CMK (cell line): Measurements from ENCODE around the gene SPATA21.
"Not testable (repeated sequence)": the region's sequence is repeated elsewhere in the genome, so short reads cannot be mapped to it uniquely, and the experiment has no call there.

Source experiments
- DNase-seq: peaks from one replicate; pipeline ENCODE4 v3.0.0-alpha.2; 2010; ENCODE audit warnings: low read depth

The SPATA21 gene

GRCh38 chr1:16383888-16384287 is 53.3 kb downstream of the SPATA21 start:
- no peak for DNase-seq

DNA sequence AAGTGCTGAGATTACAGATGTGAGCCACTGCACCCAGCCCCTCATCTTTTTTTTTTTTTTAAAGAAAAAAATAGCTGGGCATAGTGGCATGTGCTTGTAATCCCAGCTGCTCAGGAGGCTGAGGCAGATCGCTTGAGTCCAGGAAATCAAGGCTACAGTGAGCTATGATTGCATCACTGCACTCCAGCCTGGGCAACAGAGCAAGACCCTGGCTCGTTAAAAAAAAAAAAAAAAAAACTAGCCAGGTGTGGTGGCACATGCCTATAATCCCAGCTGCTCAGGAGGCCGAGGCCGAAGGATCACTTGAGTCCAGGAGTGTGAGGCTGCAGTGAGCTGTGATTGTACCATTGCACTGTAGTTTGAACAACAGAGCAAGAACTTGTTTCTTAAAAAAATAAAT is 56.4 kb downstream of the SPATA21 start:
- DNase-seq = no peak

DNA sequence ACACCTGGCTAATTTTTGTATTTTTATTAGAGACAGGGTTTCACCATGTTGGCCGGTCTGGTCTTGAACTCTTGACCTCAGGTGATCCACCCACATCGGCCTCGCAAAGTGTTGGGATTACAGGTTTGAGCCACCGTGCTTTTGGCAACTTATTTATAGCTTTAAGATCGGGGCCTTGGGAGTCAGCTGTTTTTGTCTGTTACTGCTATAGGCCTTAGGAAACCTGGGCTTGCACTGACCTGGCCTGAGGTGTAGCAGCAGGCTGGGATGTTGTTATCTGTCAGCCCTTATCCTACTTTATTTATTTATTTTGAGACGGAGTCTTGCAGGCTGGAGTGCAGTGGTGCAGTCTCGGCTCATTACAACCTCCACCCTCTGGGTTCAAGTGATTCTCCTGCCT is 58.8 kb downstream of the SPATA21 start:
- DNase-seq = no peak

DNA sequence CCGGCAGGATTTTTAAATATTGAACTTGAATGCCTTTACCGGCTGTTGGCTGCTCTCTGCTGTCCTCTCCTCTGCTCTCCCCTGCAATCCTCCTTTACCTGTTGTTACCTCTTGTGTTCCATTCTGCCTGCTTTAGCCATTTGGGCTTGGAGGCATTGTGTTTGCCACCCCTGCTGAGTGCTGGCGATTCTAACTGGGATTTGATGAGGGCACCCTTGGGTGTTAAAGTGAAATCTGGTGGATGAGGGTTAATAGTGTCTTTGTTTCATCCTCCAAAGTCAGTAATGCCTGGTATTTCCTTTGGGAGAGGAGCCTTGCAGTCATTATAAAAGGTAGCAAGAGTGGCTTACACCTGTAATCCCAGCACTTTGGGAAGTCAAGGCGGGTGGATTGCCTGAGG is 60.3 kb downstream of the SPATA21 start:
- DNase-seq = no peak

DNA sequence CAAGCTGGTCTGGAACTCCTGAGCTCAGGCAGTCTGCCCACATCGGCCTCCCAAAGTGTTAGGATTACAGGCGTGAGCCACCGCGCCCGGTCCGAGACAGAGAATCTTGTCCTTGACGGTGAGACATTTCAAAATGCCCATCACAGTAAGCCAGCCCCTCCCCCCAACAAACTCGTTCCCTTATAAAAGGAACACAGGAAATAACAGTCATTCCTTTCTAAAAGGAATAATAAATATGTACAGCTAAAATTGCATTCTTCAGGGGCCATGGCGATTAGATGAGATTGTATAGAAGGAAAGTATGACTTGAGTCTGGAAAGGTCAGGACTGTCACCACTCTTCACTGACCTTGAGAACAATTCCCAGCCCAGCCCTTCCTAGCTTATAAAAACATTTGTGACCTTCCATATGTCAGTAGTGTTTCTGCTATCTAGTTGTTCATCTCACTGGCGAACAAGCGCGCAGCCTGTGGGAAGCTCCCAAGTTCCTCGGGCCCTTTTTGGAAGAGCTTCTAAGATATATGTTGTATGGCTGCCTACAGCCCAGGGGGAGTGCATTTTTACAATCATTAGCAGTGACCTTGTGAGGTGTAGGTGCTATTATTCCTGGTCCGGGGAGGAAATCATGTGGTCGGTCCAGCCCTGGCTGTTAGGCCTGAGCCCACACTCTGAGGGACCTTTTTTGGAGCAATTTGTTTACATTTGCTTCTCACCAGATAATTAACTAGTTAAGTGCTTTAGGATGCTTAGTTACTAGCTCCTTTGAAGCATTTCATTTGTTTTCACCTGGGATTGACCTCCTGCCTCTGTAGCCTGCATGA is 61.5 kb downstream of the SPATA21 start:
- DNase-seq = no peak

DNA sequence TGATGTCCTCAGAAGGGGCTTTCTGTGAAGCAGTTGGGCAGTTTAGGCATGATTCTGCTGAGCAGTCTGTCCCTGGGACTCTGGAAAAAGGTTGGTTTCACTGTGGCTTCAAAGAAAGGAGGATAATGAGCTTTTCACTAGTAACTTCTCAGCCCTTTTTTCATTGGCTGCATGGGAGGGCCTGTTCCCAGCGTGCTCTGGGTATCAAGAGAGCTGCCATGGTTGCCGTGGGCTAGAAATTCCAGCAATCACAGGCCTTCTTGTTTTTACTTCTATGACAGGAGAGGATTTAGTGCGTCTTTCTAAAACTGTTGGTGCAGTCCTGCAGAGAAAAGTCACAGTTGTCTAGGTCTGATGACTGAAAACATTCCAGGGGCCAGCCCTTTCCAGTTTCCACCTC is 63.0 kb downstream of the SPATA21 start:
- no peak for DNase-seq

DNA sequence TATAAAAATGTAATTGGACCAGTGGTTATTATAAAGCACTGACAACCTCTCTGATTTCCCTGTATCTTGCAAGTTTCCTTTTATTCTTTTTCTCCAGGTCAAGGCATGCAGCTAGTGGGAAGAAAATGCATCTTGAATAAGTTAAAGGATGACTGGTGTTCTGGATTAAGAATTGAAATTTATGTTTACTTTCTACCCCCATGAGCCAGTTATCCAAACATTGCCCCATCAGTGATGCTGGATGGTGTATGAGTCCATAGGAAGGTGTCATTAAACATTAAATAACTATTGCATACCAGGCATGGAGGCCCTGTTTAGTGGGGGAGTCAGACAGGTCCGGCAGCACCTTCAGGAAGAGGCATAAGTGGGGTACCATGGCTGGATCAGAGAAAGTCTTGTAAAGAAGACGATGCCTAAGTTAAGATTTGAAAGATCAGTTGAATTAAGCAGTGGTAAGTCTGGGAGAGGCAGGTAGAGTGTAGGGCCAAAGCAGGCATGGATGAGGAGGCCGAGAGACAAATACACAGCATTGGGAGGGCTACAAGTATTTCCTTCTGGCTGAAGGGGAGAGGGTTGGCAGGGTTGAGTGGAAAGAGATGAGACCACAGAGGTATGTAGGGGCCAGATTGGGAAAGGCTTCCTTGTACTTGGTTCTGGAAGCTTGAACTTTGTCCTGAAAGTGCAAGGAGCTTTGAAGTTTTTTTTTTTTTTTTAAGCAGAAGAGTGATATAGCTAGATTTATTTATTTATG is 64.5 kb downstream of the SPATA21 start:
- no peak for DNase-seq

DNA sequence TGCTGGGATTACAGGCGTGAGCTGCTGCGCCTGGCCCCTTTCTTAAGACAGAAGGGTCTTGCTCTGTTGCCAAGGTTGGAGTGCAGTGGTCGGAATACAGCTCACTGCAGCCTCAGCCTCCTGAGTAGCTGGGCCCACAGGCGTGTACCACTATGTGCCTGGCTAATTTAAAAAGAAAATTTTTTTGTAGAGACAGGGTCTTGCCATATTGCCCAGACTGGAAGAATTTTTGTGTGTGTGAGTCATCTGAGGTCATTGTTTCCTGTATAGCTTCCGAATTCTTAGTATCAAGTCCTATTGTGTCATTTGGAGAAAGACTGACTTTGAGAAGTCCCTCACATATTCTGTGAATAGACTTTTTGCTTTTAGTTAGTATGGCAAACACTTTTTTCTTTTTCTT is 65.5 kb downstream of the SPATA21 start:
- no peak for DNase-seq

- DNase-seq = no peak
These were observed 67.4 kb downstream of the SPATA21 start for GRCh38 chr1:16369821-16370220.

DNA sequence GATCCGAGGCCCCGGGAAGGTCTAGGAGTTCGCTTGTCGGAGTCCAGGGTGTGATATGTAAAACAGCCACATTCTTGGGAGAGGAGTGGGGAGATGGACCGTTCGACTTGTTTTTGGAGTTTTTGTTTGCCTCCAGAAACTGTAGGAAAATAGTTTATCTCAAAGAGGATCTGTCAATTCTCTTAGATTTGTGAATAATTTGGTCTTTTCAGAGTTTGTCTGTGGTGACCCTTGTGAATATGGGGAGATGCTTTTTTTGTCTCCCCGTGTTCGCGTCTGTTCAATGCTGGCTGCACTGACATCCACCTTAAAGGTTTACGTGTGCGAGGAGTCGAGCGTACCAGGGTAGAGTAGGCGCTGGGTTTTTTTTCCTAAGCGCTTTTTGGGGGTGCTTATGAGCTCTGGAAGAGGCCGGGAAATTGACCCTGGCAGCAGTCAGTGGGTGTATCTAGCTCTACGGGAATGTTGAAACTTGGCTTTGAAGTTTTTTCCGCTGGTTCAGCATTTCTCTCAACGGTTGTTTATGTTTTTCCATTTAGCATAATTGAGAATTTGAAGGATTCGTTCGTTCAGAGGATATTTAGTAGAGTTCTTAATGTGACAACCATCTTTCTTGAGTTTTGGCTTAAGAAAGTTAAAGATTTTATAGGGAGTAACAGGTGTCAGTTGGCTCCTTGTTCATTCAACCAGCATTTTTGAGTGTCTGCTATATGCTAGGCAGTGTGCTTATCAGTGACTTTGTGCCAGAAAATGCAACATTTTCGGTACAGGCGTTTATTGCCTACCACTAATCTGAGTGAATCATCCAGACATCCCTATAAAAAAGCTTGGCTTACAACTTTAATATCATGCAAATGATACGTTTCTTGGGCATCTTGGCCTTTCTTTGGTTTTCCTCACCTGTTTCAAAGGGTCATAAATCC is 69.0 kb downstream of the SPATA21 start:
- no peak for DNase-seq

- peak; percentile 72 for DNase-seq
These were observed 69.8 kb downstream of the SPATA21 start for GRCh38 chr1:16367258-16367967.

DNA sequence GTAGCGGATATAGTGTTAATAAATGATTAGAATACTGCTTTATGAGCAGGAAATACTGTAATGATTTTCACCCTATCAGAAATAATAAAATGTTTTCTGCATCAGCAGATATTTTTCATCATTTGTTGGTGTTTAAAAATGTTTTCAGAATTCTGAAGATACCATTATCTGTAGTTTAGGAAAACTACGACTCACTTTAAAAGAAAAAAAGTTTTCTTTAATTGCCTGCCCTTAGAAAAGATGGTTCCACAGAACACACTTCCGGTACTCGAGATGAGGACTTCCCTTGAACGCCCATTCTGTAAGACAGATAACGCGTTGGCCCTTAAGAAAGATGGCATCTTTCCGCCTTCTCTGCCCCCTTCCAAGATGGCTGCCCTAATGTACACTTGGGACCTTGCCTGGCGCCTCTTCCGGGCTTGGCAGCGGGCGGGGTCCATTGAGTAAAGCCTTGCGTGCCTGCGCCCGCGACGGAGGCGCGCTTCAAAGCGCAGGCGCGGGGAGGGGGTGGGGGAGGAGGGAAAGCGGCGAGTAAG is 70.4 kb downstream of the SPATA21 start, which contains the start of gene SZRD1:
Gene SZRD1, plus strand, starts transcription at position 521 of the 536 bp plus-strand sequence. CDS start 16 bp downstream, outside the sequence.
- DNase-seq = peak; percentile 100

DNA sequence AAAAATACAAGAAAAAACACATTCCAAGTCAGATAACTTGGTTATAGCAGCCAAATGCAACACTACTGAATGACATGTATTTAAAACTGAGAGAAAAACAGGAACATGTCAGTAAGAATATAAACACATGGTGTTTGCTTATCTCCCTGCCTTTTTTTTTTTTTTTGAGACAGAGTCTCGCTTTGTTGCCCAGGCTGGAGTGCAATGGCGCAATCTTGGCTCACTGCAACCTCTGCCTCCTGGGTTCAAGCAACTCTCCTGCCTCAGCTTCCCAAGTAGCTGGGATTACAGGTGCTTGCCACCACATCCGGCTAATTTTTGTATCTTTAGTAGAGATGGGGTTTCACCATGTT is 72.1 kb downstream of the SPATA21 start:
- DNase-seq = not testable (repeated sequence)

GRCh38 chr1:16356867-16357266 is 80.4 kb downstream of the SPATA21 start:
- no peak for DNase-seq

DNA sequence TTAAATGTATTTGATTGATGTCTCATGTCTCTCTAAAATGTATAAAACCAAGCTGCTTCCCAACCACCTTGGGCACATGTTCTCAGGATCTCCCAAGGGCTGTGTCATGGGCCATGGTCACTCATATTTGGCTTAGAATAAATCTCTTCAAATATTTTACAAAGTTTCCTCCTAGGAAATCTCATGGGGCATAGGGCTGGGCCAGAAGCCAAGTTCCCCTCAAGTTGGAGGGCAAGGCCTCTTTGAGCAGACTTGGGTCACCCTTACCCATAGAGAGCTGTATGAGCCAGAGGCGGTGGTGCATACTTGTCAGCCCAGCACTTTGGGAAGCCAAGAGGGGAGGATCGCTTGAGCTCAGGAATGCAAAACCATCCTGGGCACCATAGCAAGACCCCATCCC is 82.6 kb downstream of the SPATA21 start:
- DNase-seq = no peak

GRCh38 chr1:16352842-16353535 is 84.2 kb downstream of the SPATA21 start:
- no peak for DNase-seq

DNA sequence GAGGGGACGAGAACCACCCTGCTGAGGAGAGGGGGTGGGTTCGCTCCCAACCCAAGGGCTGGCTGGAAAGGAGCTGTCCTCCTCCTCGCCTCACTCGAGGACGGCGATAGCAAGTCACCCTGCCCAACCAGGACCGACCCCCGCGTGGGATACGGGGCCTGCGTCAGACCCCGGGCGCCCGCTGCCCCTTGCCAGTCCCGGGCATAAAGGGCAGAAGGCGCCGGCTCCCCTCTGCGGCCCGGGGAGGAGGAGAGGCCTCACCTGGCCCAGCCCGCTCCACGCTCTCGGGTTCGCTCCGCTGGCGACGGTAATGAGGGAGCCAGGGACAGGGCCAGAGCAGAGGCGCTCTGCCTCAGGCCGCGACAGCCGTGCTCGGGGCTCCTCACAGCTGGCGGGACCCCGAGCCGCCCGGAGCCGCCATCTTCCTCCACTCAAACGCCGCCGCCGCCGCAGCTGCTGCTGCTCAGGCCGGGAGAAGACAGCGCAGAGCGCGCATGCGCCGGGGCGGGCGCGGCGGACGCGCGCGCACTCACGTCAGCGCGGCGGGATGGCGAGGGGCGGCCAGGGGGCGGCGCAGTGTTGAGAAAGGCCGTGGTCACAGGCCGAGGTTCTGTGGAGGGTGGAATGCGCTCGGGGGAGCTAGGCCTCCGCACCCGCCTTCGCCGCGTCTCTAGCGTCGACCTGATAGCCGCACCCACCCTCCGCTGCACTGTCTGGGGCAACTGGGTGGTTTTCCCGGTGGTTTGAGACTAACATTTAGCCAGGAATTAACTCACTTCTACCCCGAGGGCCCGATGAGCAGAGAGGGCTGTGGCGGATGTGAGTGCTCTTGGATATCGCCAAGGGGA is 85.0 kb downstream of the SPATA21 start, which contains the start of gene FBXO42:
Gene FBXO42, minus strand, starts transcription at position 487 of the 848 bp plus-strand sequence. CDS start 37,062 bp downstream, outside the sequence.
- DNase-seq = peak; percentile 93

DNA sequence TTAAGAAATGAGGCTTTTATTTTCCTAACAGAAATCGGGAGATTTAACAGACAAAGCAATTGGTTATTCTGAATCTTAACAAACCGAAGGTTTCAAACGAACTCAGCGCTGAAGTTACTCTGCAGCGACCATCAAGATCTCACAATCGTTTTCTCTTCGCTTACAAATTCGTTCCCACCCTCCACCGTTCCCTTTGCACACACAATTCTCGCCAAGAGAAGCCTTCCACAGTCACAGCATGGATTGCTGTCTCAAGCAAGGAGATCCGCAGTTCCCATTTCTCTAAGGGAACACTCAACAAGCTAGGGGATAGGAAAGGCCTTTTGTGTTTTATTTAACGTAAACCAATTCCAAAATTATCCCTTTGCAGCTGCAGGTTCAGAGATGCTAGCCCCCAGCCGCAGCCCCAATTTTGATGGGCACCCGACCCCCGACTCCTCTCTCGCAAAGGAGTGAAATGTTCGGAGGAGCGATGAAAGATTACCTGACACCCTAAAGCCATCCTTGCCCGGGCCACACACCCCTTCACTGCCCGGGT is 85.7 kb downstream of the SPATA21 start:
- DNase-seq = no peak

GRCh38 chr1:16349847-16350406 is 87.3 kb downstream of the SPATA21 start:
- no peak for DNase-seq
